ENCODE results near the gene MARCHF7. TPM values are rescaled to one million over a fixed set of nuclear protein-coding genes. Genes with fewer than 3 reads are reported as not detected.
A peak's percentile ranks its signal among the peaks of the same experiment; 100 is the strongest.
"Not testable (repeated sequence)": the region's sequence is repeated elsewhere in the genome, so short reads cannot be mapped to it uniquely, and the experiment has no call there.

The MARCHF7 gene
- total RNA-seq, 1 donor from 2014 or later, result 86.7 TPM

GRCh38 chr2:159712929-159713420 is 669 bp downstream of the MARCHF7 start:
- no peak for TF ChIP-seq CTCF (IDR thresholded peaks at IDR 0.05)
- Mint-ChIP-seq H3K4me1 (peaks cover 63% of the 10 kb centered on the region), H3K9me3 (no peaks in the 10 kb centered on the region), H3K36me3 (ENCODE audit: low read depth) (peaks cover 54% of the 10 kb centered on the region), H3K4me3 (peak overlapping the region; percentile 99), H3K27me3 (no peaks in the 10 kb centered on the region), H3K27ac (peak overlapping the region; percentile 99)
- intact Hi-C loops (cut with micrococcal nuclease), result loop anchor here (1.0 to 10.0 kb wide), 11 partner anchors 98 to 1838 kb away; partner anchors contain the start of genes ACVR1, CCDC148, LY75 and PKP4
- CTCF ChIA-PET, result no interaction called here
- peak; percentile 5 for ATAC-seq (ENCODE audit: low read depth)
- no peak for DNase-seq
- POLR2A ChIA-PET, result interaction anchor here (0.6 to 3.3 kb wide), 9 partner anchors 9 to 430 kb away, joined by 3 to 31 read pairs (median 8); partner anchors contain the start of genes LY75 and WDSUB1

DNA sequence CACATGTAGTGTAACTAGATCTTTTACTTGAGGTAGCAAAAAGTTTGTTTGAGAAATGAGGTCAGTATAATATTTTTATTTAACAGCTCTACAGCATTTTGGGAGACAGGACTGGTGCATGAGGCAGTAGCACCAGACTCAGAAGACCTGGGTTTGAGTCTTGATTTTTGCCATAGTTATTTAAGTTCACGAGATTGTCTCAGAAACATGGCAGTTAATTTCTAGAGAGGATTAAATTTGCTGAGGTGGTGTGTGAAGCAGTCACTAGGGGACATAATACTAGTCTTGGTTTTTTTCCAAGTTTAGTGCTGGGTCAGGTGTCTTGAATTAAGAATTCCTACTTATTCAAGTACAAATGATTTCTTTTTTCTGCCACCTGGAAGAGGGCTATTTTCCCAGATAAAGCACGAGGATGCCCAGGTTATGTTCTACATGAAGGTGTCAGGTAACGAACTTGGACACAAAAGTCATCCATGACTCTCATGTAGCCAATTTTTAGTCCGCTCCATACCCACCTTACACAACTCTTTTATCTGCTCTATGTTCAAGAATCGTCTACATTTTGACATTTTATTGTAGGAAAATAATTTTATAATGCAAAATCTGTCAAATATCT is 1.4 kb downstream of the MARCHF7 start:
- Mint-ChIP-seq H3K27me3 (no peaks in the 10 kb centered on the region), H3K36me3 (ENCODE audit: low read depth) (peaks cover 59% of the 10 kb centered on the region), H3K4me1 (peaks cover 68% of the 10 kb centered on the region), H3K4me3 (peak overlapping the region; percentile 99), H3K27ac (peak overlapping the region; percentile 99), H3K9me3 (no peaks in the 10 kb centered on the region)
- no peak for ATAC-seq (ENCODE audit: low read depth)
- CTCF ChIA-PET, result no interaction called here
- intact Hi-C loops (cut with micrococcal nuclease), result loop anchor here (2.0 to 10.0 kb wide), 5 partner anchors 191 to 1839 kb away; partner anchors contain the start of genes ACVR1, CCDC148, LY75 and PKP4
- TF ChIP-seq CTCF (IDR thresholded peaks at IDR 0.05), result no peak
- POLR2A ChIA-PET, result interaction anchor here (2.1 to 2.2 kb wide), 2 partner anchors 8 to 427 kb away, joined by 14 to 31 read pairs; partner anchors contain the start of gene WDSUB1
- no peak for DNase-seq

DNA sequence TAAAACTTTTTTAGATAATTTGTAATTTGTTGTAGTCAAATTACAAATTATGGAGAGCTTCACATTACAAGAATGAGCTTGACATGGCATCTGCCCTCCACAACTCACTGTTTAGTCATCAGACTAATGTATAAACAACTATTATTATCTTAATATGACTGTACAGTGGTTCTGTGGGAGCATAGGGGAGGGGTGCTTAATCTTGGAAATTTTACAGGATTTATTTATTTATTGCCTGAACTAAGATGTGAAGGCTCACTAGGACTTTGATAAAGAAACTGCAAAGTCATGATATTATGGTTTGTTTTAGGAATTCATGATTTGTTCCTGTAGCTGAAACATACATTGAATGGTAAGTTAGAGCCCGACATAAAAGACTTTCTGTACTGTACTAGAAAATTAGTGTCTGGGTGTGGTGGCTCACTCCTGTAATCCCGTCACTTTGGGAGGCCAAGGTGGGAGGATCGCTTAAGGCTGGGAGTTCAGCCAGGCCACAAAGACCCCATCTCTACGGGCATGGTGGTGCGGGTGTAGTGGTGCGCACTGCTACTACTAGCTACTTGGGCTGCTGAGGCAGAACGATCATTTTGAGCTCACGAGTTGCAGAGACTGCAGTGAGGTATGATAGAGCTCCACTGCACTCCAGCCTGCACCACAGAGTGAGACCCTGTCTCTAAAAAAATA is 2.1 kb downstream of the MARCHF7 start:
- no peak for TF ChIP-seq CTCF (IDR thresholded peaks at IDR 0.05)
- ATAC-seq (ENCODE audit: low read depth) (no peak), DNase-seq (no peak)
- H3K27ac Mint-ChIP-seq, result no peak overlapping the region
- H3K36me3 Mint-ChIP-seq (ENCODE audit: low read depth), result peaks cover 62% of the 10 kb centered on the region
- no peaks in the 10 kb centered on the region for H3K9me3 Mint-ChIP-seq
- POLR2A ChIA-PET, result no interaction called here
- H3K4me1 Mint-ChIP-seq, result peaks cover 69% of the 10 kb centered on the region
- no peaks in the 10 kb centered on the region for H3K27me3 Mint-ChIP-seq
- CTCF ChIA-PET, result no interaction called here
- intact Hi-C loops (cut with micrococcal nuclease), result loop anchor here (10.0 kb wide), 2 partner anchors 750 to 1840 kb away; partner anchors contain the start of genes ACVR1 and TANC1
- H3K4me3 Mint-ChIP-seq, result peak overlapping the region; percentile 99

GRCh38 chr2:159715451-159715850 is 3.1 kb downstream of the MARCHF7 start:
- ATAC-seq (ENCODE audit: low read depth) (no peak), DNase-seq (no peak)
- H3K9me3 Mint-ChIP-seq, result no peaks in the 10 kb centered on the region
- H3K27me3 Mint-ChIP-seq, result no peaks in the 10 kb centered on the region
- no peak for TF ChIP-seq CTCF (IDR thresholded peaks at IDR 0.05)
- CTCF ChIA-PET, result no interaction called here
- H3K4me1 Mint-ChIP-seq, result peaks cover 76% of the 10 kb centered on the region
- intact Hi-C loops (cut with micrococcal nuclease), result loop anchor here (10.0 kb wide), 2 partner anchors 751 to 1841 kb away; partner anchors contain the start of genes ACVR1 and TANC1
- peaks cover 70% of the 10 kb centered on the region for H3K36me3 Mint-ChIP-seq (ENCODE audit: low read depth)
- peak overlapping the region; percentile 12 for H3K27ac Mint-ChIP-seq
- POLR2A ChIA-PET, result no interaction called here
- H3K4me3 Mint-ChIP-seq, result no peak overlapping the region

- H3K4me3 Mint-ChIP-seq; POLR2A ChIA-PET; H3K27me3 Mint-ChIP-seq; H3K27ac Mint-ChIP-seq; DNase-seq; H3K9me3 Mint-ChIP-seq; ATAC-seq (ENCODE audit: low read depth); CTCF ChIA-PET: not testable (repeated sequence)
- H3K36me3 Mint-ChIP-seq (ENCODE audit: low read depth), result peaks cover 76% of the 10 kb centered on the region
- H3K4me1 Mint-ChIP-seq, result peaks cover 79% of the 10 kb centered on the region
- intact Hi-C loops (cut with micrococcal nuclease), result loop anchor here (10.0 kb wide), 2 partner anchors 752 to 1842 kb away; partner anchors contain the start of genes ACVR1 and TANC1
These were observed 4.1 kb downstream of the MARCHF7 start for GRCh38 chr2:159716409-159716808.
